Neutrophil (primary cell): ENCODE results near the gene PANK4.

Experiments used
- H3K27ac ChIP-seq: fragments of 200-600 bp; sonication (generic); 2 replicates; pipeline ENCODE4 v1.5.1; 2016; ENCODE audit warnings: mild to moderate bottlenecking, moderate library complexity
- H3K27me3 ChIP-seq: fragments of 200-600 bp; sonication (generic); 2 replicates; pipeline ENCODE4 v1.6.0; 2016; ENCODE audit warnings: mild to moderate bottlenecking
- H3K36me3 ChIP-seq: fragments of 200-600 bp; sonication (generic); 2 replicates; pipeline ENCODE4 v1.5.1; 2017
- H3K4me1 ChIP-seq, 2 experiments: fragments of 200-600 bp in 1 of 2; sonication (generic) in 1 of 2; 1 replicate in 1 of 2; 2 replicates in 1 of 2; pipeline versions ENCODE4 v1.5.1 to v1.6.1; 2013 to 2016; ENCODE audit warnings: low read depth in 1 of 2, low read length in 1 of 2, mild to moderate bottlenecking in 1 of 2, moderate library complexity in 1 of 2; ENCODE audit not compliant: control insufficient read depth in 1 of 2, insufficient read depth in 1 of 2
- H3K4me3 ChIP-seq, 2 experiments: fragments of 200-600 bp in 1 of 2; sonication (generic) in 1 of 2; 1 replicate in 1 of 2; 2 replicates in 1 of 2; pipeline ENCODE4 v1.5.1; 2013 to 2016; ENCODE audit warnings: low read depth in 1 of 2, low read length in 1 of 2, mild to moderate bottlenecking in 1 of 2, moderate library complexity in 1 of 2
- H3K9me3 ChIP-seq: fragments of 200-600 bp; sonication (generic); 2 replicates; pipeline ENCODE4 v1.5.1; 2016
- TF ChIP-seq, protein P1 (sequence below): fragments of 200-600 bp; sonication (generic); IDR thresholded peaks from 2 replicates; pipeline ENCODE4 v1.5.1; 2016; ENCODE audit warnings: antibody characterized with exemption

PANK4 gene

DNA sequence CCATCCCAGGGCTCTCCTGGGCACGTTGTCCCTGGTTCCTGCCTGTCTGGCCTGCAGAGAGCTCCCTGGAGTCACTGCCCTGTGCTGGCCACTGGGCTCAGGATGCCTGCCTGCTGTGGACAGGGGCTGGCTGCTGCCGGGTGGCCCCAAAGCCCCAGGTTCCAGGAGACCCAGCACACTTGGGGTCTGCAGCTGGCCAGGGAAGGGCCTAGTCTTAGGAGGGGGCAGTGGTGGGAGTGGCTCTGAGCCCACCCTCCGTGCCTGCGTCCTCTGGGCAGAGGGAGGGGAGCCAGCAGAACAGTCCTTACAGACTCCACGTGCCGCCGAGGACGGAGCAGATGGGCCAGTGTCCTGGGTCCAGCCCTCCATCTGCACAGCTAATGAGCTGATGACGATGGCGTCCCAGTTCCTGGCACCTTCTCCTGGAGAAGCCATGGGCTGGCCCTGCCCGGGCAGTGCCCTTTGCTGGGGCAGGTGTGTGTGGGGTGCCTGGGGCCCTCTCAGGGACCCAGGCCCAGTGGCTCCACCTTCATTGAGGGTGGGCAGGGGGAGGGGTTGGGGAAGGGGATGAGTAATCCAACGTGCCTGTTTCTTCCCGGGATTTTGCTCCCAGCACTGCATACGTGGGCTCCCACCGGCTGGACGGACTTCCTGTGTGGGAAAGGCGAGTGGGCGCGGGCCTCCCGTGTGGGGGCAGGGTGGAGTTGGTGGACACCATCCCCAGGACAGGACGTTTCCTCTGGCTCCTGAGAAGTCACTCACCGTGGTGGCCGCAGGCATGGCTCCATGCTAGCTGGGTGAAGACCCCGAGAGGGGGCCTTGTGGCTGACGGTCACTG is 57.1 kb downstream of the PANK4 start:
- H3K27ac ChIP-seq = no peak overlapping the region
- H3K36me3 ChIP-seq = no peaks in the 10 kb centered on the region
- no peaks in the 10 kb centered on the region for H3K9me3 ChIP-seq
- H3K4me3 ChIP-seq = no peak overlapping the region
- TF ChIP-seq, protein P1, sequence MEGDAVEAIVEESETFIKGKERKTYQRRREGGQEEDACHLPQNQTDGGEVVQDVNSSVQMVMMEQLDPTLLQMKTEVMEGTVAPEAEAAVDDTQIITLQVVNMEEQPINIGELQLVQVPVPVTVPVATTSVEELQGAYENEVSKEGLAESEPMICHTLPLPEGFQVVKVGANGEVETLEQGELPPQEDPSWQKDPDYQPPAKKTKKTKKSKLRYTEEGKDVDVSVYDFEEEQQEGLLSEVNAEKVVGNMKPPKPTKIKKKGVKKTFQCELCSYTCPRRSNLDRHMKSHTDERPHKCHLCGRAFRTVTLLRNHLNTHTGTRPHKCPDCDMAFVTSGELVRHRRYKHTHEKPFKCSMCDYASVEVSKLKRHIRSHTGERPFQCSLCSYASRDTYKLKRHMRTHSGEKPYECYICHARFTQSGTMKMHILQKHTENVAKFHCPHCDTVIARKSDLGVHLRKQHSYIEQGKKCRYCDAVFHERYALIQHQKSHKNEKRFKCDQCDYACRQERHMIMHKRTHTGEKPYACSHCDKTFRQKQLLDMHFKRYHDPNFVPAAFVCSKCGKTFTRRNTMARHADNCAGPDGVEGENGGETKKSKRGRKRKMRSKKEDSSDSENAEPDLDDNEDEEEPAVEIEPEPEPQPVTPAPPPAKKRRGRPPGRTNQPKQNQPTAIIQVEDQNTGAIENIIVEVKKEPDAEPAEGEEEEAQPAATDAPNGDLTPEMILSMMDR = no peak
- no peaks in the 10 kb centered on the region for H3K4me1 ChIP-seq
- H3K27me3 ChIP-seq = peaks cover 38% of the 10 kb centered on the region

DNA sequence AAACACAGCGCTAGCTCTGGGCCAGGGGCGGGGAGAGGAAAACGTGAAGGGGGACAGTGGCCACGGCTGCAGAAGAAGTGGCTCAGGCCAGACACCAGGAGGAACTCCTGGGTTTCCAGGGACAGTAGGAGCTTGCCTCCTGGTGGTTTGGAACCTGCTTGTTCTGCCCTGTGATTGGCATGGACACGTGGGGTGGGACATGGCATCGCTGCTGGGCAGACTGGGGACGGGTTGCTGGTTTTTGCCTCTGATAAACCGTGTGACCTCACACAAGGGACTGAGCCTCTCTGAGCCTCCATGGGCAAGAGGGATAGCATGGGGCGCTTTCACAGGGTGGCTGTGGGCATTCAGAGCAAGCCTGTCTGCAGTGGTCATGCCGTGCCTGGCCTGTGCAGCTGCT is 57.9 kb downstream of the PANK4 start:
- H3K9me3 ChIP-seq = no peaks in the 10 kb centered on the region
- H3K27ac ChIP-seq = no peak overlapping the region
- no peak overlapping the region for H3K4me3 ChIP-seq
- peaks cover 44% of the 10 kb centered on the region for H3K27me3 ChIP-seq
- no peaks in the 10 kb centered on the region for H3K4me1 ChIP-seq
- TF ChIP-seq, protein P1 = no peak
- H3K36me3 ChIP-seq = no peaks in the 10 kb centered on the region

DNA sequence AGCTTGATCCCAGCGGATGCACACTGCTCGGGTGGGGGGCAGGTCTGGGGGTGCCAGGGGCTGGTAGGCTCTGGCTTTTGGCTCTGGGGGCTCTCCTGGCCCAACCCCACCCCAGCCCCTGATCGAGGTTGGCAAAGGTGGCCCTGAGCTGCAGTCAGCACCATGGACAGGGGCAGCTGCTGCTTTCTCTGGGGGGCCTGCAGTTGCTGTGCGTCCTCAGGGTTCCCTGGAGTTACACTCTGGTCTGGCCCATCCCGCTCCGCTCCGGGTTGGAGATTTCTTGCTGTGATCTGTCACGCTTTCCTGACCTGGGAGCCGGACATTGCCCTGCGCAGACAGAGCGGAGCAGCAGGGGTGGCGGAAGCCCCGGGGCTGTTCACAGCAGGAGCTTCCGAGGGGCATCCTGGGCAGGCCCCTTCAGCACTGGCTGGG is 58.3 kb downstream of the PANK4 start:
- H3K36me3 ChIP-seq = no peaks in the 10 kb centered on the region
- no peak overlapping the region for H3K4me3 ChIP-seq
- no peaks in the 10 kb centered on the region for H3K9me3 ChIP-seq
- H3K27me3 ChIP-seq = peaks cover 44% of the 10 kb centered on the region
- TF ChIP-seq, protein P1 = no peak
- H3K4me1 ChIP-seq = no peaks in the 10 kb centered on the region
- no peak overlapping the region for H3K27ac ChIP-seq

DNA sequence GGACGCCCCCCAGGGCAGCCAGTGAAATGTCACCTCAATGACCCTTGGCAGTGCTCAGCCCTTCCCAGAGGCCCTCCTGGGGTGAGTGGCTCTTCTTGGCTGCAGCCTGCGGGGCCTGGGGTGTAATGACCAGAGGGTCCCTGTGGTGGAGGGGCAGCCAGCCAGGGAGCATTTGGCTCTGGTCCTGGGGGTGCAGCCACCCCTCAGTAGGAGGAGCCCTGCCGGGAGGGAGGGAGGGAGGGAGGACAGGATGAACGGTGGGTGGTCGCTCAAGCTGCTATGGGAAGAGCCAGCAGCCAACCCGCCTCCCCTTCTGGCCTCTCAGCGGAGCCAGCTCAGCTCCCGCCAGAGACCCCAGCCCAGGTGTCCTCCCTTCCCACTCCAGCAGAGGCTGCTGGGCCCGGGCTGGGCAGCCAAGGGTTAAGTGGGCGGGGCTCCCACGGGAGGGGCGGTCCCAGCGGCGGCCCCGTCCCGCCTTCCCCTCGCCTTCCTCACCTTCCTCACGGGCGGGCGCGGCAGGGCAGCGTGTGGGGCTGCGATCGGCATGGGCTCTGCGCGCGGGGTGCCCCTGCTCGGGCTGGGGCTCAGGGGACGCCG is 59.3 kb downstream of the PANK4 start:
- H3K27ac ChIP-seq = no peak overlapping the region
- no peak overlapping the region for H3K4me3 ChIP-seq
- TF ChIP-seq, protein P1 = no peak
- H3K36me3 ChIP-seq = no peaks in the 10 kb centered on the region
- peaks cover 44% of the 10 kb centered on the region for H3K27me3 ChIP-seq
- no peaks in the 10 kb centered on the region for H3K9me3 ChIP-seq
- no peaks in the 10 kb centered on the region for H3K4me1 ChIP-seq

DNA sequence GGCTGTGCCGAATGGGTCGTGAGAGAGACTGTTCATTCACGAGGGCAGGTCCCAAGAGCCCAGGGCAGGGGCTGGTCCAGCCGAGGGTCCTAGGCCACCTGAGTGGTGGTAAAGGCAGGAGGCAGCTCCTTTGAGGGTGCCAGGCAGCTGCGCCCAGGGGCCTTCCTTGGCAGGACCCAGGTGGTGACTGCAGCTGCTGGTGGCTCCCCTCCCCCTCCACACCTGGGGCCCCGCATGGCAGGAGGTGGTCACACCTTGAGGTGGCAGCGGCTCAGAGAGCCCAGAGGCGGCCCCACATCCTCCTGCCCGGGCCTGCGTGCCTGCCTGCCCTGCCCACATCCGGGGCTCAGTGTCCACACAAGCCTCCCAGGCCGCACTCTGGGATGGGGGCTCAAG is 60.1 kb downstream of the PANK4 start:
- Histone ChIP-seq H3K27me3 (peaks cover 44% of the 10 kb centered on the region), H3K27ac (no peak overlapping the region), H3K36me3 (no peaks in the 10 kb centered on the region), H3K9me3 (no peaks in the 10 kb centered on the region), H3K4me1 (no peaks in the 10 kb centered on the region), H3K4me3 (no peak overlapping the region)
- TF ChIP-seq, protein P1 = no peak
